Ecto neural progenitor cell (in vitro differentiated cells): ENCODE measurements around the gene FNDC3B.
"Not testable (repeated sequence)": the region's sequence is repeated elsewhere in the genome, so short reads cannot be mapped to it uniquely, and the experiment has no call there.

ENCODE experiments used
- DNase-seq: peaks from one replicate; pipeline ENCODE4 v3.0.0-alpha.2; 2018; ENCODE audit warnings: low spot score

Gene FNDC3B

DNA sequence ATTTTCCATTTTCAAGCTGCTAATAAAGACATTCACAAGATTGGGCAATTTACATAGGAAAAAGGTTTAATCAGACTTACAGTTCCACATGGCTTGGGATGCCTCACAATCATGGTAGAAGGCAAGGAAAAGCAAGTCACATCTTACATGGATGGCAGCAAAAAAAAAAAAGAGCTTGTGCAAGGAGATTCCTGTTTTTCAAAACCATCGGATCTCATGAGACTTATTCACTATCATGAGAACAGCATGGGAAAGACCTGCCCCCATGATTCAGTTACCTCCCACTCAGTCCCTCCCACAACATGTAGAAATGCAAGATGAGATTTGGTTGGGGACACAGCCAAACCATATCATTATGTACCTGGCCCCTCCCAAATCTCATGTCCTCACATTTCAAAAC is 202.0 kb downstream of the FNDC3B start:
- DNase-seq, result no peak

DNA sequence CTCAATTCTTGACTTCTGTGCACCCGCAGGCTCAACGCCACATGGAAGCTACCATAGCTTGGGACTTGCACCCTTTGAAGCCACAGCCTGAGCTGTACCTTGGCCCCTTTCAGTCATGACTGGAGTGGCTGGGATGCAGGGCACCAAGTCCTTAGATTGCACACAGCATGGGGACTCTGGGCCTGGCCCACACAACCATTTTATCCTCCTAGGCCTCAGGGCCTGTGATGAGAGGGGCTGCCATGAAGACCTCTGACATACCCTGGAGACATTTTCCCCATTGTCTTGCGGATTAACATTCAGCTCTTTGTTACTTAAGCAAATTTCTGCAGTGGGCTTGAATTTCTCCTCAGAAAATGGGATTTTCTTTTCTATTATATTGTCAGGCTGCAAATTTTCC is 203.1 kb downstream of the FNDC3B start:
- not testable (repeated sequence) for DNase-seq

DNA sequence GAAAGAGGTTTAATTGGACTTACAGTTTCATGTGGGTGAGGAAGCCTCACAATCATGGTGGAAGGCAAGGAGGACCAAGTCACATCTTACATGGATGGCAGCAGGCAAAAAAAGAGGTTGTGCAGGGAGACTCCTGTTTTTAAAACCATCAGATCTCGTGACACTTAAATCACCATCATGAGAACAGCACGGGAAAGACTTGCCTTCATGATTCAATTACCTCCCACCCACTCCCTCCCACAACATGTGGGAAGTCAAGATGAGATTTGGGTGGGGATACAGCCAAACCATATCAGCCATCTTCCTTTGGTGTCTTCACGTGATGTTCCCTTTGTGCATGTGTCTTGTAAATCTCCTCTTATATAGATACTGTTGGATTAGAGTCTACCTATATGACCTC is 204.0 kb downstream of the FNDC3B start:
- not testable (repeated sequence) for DNase-seq

DNA sequence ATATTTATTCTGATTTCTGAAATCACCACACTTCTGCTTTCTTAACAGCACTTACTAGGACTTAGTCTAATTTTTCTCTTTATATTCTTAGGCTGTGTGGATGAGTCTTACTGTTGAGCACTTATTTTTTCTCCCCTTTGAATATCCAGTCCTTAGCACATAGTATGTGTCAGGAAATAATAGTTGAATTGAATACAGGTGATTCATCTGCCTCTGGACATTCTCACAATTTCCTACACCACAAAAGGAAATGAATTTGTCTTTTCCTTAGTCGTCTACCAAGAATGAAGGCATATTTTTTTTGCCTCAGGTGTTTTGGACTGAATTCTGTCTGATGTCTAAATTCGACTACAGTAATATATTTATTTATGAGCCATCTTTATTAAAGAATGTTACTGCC is 204.6 kb downstream of the FNDC3B start:
- DNase-seq, result no peak

DNA sequence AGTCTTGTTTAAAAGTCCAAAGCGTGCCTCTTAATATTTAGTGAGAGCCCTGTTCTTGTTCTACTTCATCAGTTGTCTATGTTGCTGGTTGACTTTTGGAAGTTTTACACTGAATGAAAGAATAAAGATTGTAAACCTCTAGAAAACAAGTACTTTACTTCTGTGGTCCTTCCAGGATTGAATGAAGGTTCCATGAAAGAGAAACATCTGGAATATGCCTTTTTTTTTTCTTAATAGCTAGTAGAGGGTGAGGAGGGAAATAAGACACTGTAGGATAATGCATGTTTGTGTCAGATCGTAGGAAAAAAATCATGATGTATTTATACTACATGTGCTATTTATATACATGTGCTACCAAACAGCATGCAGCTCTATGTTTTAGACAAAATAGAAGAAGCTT is 205.9 kb downstream of the FNDC3B start:
- no peak for DNase-seq

DNA sequence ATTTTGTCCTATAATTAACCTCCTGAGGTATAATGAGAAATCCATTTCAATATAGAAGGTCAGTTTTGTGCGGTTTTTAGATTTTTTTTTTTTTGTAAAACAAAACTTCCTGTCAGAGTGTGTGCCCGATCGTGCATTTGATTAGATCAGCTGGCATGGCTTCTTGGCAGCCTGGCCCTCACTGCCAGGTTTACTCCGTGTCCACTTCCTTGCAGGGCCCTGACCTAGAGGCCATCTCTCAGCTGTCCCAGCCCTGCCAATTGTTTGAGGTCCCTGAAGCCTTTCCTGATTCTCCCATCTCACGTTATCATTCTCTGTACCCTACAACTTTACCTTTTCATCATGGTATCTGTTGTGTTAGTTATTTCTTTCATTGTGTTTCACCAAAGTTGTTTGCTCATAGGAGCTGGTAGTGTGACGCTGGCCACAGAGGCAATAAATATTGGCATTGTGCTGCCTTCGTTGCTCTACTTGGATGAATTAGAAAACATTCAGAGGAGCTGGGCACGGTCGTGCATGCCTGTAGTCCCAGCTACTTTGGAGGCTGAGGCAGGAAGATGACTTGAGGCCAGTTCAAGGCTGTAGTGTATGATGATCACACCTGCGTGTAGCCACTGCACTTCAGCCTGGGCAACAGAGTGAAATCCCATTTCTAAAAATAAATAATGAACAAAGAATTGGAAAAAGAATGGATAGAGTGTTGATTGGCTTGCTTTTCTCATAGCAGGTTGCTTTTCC is 206.9 kb downstream of the FNDC3B start:
- no peak for DNase-seq

DNA sequence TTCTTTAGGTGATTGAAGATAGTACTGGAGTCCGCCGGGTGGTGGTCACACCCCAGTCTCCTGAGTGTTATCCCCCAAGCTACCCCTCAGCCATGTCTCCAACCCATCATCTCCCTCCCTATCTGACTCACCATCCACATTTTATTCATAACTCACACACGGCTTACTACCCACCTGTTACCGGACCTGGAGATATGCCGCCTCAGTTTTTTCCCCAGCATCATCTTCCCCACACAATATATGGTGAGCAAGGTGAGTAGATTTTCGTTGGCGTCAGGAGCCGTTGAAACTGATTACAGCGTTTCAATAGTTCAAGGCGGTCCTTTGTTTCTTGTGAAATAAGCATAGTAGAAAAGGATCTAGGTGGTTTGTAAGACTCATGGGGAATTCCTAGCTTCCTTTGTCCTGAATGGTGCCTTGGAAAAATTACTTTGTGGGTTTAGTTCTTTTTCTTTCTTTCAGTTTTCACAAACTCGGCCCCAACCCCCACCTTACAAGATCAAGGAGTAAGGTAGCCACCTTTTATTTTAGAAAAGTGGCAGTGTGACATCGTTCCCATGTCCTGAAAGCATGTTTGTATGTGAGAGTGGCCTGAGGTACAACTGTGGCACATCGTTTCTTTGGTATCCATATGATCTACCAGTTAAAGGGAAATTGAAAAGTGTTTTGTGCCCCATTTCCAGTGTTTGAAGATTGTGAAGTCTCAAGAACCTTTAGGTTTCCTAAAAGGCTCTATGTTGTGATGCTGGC is 208.3 kb downstream of the FNDC3B start:
- no peak for DNase-seq

DNA sequence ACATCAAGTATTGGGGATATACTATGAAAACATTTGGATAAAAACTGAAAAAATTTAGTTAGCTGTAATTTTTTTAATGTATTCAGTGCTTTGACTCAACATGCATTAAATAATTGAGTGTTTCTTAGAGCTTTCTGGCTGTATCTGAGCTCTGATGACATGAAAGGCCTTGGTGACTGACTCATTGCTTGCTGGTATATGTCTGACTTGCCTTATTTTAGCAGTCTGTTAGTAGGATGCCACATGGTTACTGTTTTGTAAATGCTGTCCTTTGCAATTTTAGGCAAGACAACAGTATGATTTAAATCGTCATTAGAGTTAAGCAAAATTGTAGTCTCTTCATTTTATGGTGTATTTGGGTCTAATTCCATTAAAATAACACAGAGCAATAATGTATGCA is 209.7 kb downstream of the FNDC3B start:
- no peak for DNase-seq

DNA sequence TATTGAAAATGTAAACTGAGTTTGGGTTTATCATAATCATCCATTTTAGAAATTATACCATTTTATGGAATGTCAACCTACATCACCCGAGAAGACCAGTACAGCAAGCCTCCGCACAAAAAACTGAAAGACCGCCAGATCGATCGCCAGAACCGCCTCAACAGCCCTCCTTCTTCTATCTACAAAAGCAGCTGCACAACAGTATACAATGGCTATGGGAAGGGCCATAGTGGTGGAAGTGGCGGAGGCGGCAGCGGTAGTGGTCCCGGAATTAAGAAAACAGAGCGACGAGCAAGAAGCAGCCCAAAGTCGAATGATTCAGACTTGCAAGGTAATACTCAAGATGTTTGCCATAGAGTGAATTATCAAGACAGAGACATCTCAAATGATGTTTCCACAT is 211.8 kb downstream of the FNDC3B start:
- DNase-seq, result no peak

DNA sequence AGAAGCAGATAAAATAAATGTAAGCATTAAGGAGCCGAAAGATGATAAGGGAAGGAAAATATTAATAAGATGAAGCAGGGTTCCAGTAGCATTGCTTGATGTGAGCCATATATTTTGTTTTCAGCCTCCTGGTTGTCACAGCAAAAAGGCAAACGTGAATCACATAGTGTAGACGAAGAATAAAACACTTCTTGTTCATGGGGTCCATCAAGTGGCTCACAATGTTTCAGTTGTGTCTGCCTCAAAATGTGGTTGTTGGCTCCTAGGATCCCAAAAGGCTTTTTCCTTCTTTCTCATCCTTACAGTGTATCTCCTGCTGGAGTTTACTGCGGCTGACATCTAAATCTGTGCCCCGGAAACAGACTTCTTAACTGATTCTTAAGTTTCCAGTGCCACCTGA is 213.8 kb downstream of the FNDC3B start:
- DNase-seq, result no peak

DNA sequence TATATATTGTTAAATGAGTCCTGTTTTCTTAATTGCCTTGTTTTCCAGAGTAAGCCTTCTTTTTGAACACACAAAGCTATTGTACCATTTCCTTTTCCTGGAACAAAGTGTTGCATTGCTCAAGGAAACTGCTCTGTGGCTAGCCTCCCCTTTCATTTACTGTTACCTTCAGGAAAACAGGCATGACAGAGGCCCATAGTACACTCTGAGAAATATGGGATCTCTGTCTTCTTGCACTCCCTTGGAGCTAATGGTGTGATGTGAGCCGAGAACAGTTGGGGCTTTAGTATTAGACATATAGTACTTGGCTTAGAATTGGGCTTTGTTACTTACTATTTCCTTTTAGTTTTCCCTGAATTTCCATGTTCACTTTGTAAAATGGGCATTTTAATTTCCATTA is 215.2 kb downstream of the FNDC3B start:
- no peak for DNase-seq

DNA sequence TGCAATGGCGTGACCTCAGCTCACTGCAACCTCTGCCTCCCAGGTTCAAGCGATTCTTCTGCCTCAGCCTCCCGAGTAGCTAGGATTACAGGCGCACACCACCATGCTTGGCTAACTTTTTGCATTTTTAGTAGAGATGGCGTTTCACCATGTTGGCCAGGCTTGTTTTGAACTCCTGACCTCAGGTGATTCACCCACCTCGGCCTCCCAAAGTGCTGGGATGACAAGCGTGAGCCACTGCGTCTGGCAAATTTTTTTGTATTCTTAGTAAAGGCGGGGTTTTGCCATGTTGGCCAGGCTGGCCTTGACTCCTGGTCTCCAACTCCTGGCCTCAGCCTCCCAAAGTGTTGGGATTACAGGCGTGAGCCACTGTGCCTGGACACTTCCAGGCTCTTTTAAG is 215.9 kb downstream of the FNDC3B start:
- DNase-seq, result not testable (repeated sequence)

DNA sequence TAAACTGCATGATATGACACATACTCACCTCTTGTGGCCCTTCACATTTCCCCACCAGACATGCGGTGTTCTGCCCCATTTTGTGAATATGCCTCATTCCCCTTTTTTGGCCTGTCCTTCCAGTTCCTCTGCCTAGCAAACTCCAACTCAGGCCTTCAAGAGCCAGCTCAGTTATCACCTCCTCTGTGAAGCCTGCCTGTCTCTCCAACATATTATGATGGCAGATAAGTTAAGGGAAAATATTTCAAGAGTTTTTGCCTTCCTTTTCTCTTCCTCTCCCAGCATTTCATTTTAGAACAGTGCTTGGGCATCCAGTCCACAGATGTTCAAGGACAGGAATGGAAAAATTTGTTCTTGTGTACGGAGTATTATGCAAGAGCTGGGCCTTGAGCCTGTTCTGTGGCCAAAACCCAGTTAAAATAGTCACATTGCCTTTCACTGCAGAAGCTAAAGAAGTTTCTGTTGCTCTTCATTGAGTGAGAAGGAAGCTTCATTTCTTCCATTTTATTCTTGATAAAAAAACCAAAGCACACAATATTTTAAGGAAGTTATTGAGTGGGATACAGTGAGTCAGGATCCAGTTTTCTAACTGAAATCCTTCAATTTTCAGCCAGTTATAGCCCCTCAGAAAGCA is 216.8 kb downstream of the FNDC3B start:
- DNase-seq, result no peak

DNA sequence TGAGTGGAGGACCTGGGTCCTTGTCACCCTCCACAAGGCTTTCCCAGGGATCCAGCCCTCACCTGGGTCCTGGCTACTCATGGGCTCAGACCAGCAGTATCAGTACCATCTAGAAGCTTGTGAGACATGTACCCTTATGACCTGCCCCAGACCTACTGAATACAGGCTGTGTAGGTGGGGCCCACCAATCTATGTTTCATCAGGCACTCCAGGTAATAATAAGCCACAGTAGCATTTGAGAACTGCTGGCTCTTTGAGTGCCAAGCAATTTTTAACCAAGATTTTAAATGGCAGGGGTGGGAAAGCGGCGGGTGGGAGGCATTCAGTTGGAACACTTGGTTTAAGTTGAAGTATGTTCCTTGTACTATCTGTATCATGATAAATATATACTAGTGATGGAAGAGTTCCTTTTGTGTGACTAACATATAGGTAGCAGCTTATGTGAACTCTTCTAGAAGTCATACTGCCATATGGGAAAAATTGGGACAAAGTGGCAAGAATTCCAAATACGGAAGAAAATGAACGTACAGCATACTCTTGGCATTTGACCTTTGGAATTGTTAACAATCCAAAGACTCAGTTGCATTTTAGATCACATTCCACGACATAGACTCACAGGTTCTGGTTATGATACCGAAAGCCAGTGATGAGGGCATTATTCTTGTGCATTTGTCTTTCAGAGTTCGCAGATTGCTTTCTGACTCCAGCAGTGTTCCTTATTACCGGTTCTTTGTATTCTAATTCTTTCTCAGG is 218.4 kb downstream of the FNDC3B start:
- no peak for DNase-seq

DNA sequence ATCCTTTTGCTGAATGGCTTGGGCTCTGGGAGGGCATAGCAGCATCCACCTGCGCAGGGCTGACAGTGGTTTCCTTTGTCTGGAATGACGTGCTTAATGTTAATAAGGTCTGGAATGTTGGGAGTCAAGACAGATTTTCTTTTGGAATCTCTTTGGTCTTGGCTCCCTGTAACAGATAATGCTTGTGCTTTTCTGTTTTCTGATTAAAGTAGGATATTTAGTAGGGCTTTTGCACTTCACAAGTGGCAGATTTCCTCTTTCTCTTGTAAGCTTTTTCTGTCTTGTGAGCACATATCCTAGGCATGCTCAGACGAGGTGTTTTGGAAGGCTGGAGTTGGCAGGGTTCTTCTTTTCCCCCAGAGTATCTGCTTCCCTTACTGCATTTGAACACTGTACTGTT is 219.2 kb downstream of the FNDC3B start:
- DNase-seq, result no peak

DNA sequence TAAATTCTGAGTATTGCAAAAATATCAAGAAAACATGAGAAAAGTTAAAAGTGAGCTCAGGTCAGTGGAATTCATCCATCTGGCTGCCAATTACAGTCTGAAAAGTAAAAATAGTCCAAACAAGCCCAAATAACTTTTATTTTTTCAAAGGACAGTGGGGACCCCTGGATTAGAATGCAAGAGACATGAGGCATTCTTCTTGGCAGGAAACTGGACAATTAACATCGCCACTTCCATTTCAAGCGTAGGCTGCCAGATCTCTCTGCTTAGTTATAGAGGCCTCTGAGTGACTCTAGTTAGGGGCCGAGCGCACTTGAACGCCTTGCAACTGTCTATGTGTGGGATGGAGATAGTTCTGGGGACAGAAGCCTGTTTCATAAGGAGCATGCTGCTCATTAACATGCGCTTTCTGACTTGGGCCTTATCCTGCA is 219.7 kb downstream of the FNDC3B start:
- no peak for DNase-seq

DNA sequence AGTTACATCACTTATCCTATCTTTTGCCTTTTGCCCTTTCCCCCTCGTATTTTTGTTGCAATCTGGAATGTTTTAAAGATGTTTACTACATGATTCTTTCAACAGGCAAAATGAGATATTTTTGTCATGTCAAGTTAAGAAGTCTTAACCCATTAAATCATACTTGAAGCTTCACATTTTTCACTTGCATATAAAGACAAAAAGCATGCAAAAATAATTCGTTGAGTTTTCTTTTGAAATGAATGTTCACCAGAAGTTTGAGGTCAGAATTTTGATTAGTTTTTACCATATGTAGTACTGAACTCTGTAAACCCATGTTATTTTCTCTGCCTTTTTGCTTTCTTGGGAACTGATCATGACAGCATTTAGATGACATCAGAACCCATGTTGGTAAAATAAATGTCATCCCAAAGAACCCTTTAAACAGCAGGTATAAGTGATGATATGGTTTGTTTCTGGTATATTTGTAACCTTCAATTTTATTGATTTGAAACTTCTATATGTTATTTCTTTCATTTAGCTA is 220.4 kb downstream of the FNDC3B start:
- no peak for DNase-seq

DNA sequence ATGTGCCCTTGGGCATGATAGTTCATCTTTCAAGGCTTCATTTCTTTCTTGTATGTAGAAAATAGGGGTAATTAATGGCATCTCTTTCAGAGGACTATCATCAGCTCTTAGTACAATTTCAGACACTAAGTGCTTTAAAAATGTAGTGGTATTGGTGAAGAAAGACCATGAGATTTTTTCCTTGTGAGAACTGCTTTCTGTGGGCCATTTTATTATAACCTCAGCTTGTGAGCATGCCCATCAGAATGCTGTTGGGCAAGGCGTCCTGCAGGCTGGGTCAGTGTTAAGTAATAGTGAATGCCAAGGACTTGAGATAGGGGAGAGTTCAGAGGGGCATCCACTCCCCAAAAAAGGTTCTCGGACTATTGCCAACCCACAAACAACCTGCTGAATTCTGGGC is 221.0 kb downstream of the FNDC3B start:
- no peak for DNase-seq

DNA sequence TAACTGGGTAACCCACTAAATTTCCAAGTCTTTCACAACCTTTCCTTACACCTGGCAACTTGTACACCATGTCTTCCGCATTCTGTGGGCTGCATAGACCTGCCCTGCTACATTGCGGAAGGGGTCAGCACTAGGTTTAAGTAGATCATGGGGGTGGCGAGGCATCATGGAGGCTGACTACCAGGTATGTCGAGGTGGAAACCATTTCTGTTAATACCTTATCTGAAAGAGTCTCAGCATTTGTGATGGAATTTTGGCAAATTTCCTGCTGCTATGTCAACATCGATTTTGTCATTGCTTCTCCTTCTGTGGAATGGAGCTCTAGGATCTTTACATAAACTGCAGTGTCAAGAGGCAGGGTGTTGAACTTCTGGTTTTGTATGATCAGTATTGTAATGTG is 221.7 kb downstream of the FNDC3B start:
- no peak for DNase-seq

DNA sequence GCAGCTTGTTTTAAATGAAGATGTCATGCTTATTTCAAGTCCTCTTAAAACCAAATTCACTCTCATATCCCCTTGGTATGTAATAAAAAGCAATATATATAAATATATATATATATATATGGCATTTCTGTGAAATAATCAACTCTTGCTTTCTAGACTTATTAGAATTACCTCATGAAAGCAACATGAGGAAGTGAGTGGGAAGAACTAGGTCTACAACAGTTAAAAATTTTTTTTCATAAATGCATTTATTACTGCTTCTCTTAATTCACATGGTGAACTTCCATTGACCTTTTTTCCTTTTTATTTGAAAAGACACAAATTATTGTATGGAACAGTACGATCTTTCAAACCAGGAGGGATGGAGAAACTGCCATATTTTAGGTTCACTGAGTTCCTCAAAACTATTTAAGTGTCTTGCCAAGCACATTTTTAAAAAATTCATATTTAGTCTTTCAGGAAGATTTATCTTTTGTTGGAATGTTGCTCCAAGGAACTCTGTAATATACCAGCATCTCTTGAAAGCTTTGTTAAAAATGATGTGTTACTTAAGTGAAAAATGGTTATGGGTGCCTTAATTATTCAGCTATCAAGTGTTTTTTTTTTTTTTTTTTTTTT is 223.7 kb downstream of the FNDC3B start:
- no peak for DNase-seq

DNA sequence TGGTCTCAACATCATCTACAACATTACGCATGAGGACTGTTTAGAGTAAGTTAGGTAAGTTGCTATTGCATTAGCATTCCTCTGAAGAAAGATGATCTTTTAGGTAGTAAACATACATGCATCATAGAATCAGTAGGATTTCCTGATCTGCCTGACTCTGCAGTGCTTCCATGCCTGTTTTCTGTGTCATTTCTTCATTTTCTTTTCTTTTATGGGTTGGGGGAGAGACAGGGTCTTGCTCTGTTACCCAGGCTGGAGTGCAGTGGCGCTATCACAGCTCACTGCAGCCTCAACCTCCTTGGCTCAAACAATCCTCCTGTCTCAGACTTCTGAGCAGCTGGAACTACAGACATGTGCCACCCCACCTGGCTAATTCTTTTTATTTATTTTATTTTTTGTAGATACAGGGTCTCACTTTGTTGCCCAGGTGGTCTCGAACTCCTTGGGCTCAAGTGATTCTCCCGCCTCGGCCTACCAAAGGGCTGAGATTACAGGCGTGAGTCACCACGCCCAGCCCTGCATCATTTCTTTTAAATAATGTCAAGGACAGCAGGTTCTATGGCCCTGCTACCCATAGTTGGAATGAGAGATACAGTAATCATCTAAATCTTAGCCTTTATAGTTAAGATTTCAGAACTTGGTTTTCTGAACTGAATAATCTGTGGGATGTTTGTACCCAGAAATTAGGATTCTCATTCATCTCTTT is 224.6 kb downstream of the FNDC3B start:
- no peak for DNase-seq
